IPS-15b (cell line): ENCODE results near the gene IFT122.
"Not testable (repeated sequence)": the region's sequence is repeated elsewhere in the genome, so short reads cannot be mapped to it uniquely, and the experiment has no call there.

ENCODE experiments used
- H3K27me3 ChIP-seq: one replicate; pipeline ENCODE4 v1.6.1; 2013; ENCODE audit warnings: low read length; ENCODE audit not compliant: control insufficient read depth, insufficient read depth
- H3K36me3 ChIP-seq: one replicate; pipeline ENCODE4 v1.6.1; 2013; ENCODE audit warnings: low read length; ENCODE audit not compliant: control insufficient read depth, insufficient read depth
- H3K4me1 ChIP-seq: one replicate; pipeline ENCODE4 v1.6.1; 2013; ENCODE audit warnings: mild to moderate bottlenecking, low read length; ENCODE audit not compliant: control insufficient read depth, insufficient read depth
- H3K4me3 ChIP-seq: one replicate; pipeline ENCODE4 v1.5.1; 2013; ENCODE audit warnings: low read depth, low read length
- H3K9ac ChIP-seq: one replicate; pipeline ENCODE4 v1.6.1; 2013; ENCODE audit warnings: low read depth, mild to moderate bottlenecking, low read length
- H3K9me3 ChIP-seq: one replicate; pipeline ENCODE4 v1.6.1; 2013; ENCODE audit warnings: mild to moderate bottlenecking, low read length; ENCODE audit not compliant: control insufficient read depth, insufficient read depth

Gene IFT122

GRCh38 chr3:129493206-129493605, 53.2 kb downstream of the IFT122 start:
- H3K27me3 ChIP-seq = no peaks in the 10 kb centered on the region
- H3K9me3 ChIP-seq = no peaks in the 10 kb centered on the region
- peaks cover 4% of the 10 kb centered on the region for H3K4me1 ChIP-seq
- peaks cover 12% of the 10 kb centered on the region for H3K36me3 ChIP-seq
- no peak overlapping the region for H3K4me3 ChIP-seq
- H3K9ac ChIP-seq = no peak overlapping the region

- H3K36me3 ChIP-seq = peaks cover 12% of the 10 kb centered on the region
- not testable (repeated sequence) for H3K4me1 ChIP-seq, H3K4me3 ChIP-seq, H3K27me3 ChIP-seq, H3K9ac ChIP-seq, H3K9me3 ChIP-seq
These were observed 54.5 kb downstream of the IFT122 start for GRCh38 chr3:129494499-129494898.

- peaks cover 12% of the 10 kb centered on the region for H3K36me3 ChIP-seq
- H3K27me3 ChIP-seq, H3K9me3 ChIP-seq, H3K9ac ChIP-seq, H3K4me3 ChIP-seq, H3K4me1 ChIP-seq: not testable (repeated sequence)
These were observed 55.1 kb downstream of the IFT122 start for GRCh38 chr3:129495006-129495639.

GRCh38 chr3:129497876-129498275, 57.9 kb downstream of the IFT122 start:
- not testable (repeated sequence) for H3K9ac ChIP-seq, H3K27me3 ChIP-seq, H3K4me1 ChIP-seq, H3K9me3 ChIP-seq, H3K4me3 ChIP-seq
- H3K36me3 ChIP-seq = peaks cover 24% of the 10 kb centered on the region

GRCh38 chr3:129498603-129499488, 58.8 kb downstream of the IFT122 start:
- not testable (repeated sequence) for H3K9ac ChIP-seq, H3K4me1 ChIP-seq, H3K9me3 ChIP-seq, H3K27me3 ChIP-seq, H3K4me3 ChIP-seq
- H3K36me3 ChIP-seq = peaks cover 30% of the 10 kb centered on the region

GRCh38 chr3:129499604-129500333, 59.7 kb downstream of the IFT122 start:
- H3K4me1 ChIP-seq, H3K9me3 ChIP-seq, H3K27me3 ChIP-seq, H3K4me3 ChIP-seq, H3K9ac ChIP-seq: not testable (repeated sequence)
- H3K36me3 ChIP-seq = peaks cover 33% of the 10 kb centered on the region

- Histone ChIP-seq H3K36me3 (peaks cover 33% of the 10 kb centered on the region), H3K9ac (no peak overlapping the region), H3K9me3 (no peaks in the 10 kb centered on the region), H3K4me3 (no peak overlapping the region), H3K27me3 (no peaks in the 10 kb centered on the region), H3K4me1 (no peaks in the 10 kb centered on the region)
These were observed 60.3 kb downstream of the IFT122 start for GRCh38 chr3:129500334-129500658.

GRCh38 chr3:129501630-129502029, 61.6 kb downstream of the IFT122 start:
- Histone ChIP-seq H3K4me3 (no peak overlapping the region), H3K27me3 (no peaks in the 10 kb centered on the region), H3K9me3 (no peaks in the 10 kb centered on the region), H3K36me3 (peaks cover 21% of the 10 kb centered on the region), H3K9ac (no peak overlapping the region), H3K4me1 (no peaks in the 10 kb centered on the region)

GRCh38 chr3:129502641-129503408, 62.8 kb downstream of the IFT122 start:
- H3K9ac ChIP-seq = no peak overlapping the region
- no peak overlapping the region for H3K4me3 ChIP-seq
- peaks cover 20% of the 10 kb centered on the region for H3K36me3 ChIP-seq
- H3K9me3 ChIP-seq = no peaks in the 10 kb centered on the region
- H3K27me3 ChIP-seq = no peaks in the 10 kb centered on the region
- H3K4me1 ChIP-seq = no peaks in the 10 kb centered on the region

- Histone ChIP-seq H3K36me3 (peaks cover 20% of the 10 kb centered on the region), H3K9me3 (no peaks in the 10 kb centered on the region), H3K4me1 (no peaks in the 10 kb centered on the region), H3K4me3 (no peak overlapping the region), H3K27me3 (no peaks in the 10 kb centered on the region), H3K9ac (no peak overlapping the region)
These were observed 63.7 kb downstream of the IFT122 start for GRCh38 chr3:129503471-129504291.
